ENCODE measurements around the gene NDST1. TPM values are rescaled to one million over a fixed set of nuclear protein-coding genes. Genes with fewer than 3 reads are reported as not detected.

NDST1 gene
- total RNA-seq, 2 donors from 2014 or later: 37.6 to 56.0 TPM

GRCh38 chr5:150488519-150489359, 19.2 kb upstream of the NDST1 start:
- WGBS, 2 donors: 22 to 24% methylated on average over 11 of the region's 11 CpGs
- Histone ChIP-seq H3K27me3 (no peaks in the 10 kb centered on the region), H3K36me3 (replicated peaks in 1 of 2; ENCODE audit: insufficient read depth in 1 of 2, low read depth in 2 of 2) (no peaks in the 10 kb centered on the region), H3K4me1 (peaks cover 66% of the 10 kb centered on the region), H3K4me3 (no peak overlapping the region), H3K27ac (peak overlapping the region; percentile 46 to 95 (median 89)), H3K9me3 (no peaks in the 10 kb centered on the region)
- DNase-seq (peak; percentile 61 to 78 (median 74)), ATAC-seq (peak; percentile 18)
- TF ChIP-seq POLR2A (IDR thresholded peaks at IDR 0.05) (peak in 1 of 3 donors; percentile 41), CTCF (IDR thresholded peaks at IDR 0.05) (no peak)
- intact Hi-C loops (cut with DNase I): loop anchor here (5.0 kb wide), 1 partner anchor 34 kb away; no protein-coding TSS in a partner anchor

- H3K27me3 ChIP-seq: no peaks in the 10 kb centered on the region
- DNase-seq: peak in 1 of 4 donors; percentile 43
- ATAC-seq: no peak
- H3K9me3 ChIP-seq: no peaks in the 10 kb centered on the region
- H3K27ac ChIP-seq: peak overlapping the region; percentile 46 to 95 (median 89)
- peaks cover 66% of the 10 kb centered on the region for H3K4me1 ChIP-seq
- H3K36me3 ChIP-seq (replicated peaks in 1 of 2; ENCODE audit: insufficient read depth in 1 of 2, low read depth in 2 of 2): no peaks in the 10 kb centered on the region
- H3K4me3 ChIP-seq: no peak overlapping the region
- 50 to 68% methylated on average over 8 to 9 of the region's 9 CpGs for WGBS, 2 donors
- TF ChIP-seq CTCF (IDR thresholded peaks at IDR 0.05) (no peak), POLR2A (IDR thresholded peaks at IDR 0.05) (no peak)
- intact Hi-C loops (cut with DNase I): loop anchor here (5.0 kb wide), 1 partner anchor 33 kb away; no protein-coding TSS in a partner anchor
Measured at GRCh38 chr5:150489360-150490295, 18.3 kb upstream of the NDST1 start.

- WGBS, 2 donors: 81 to 100% methylated on average over 2 of the region's 2 CpGs
- DNase-seq (no peak), ATAC-seq (no peak)
- no peak overlapping the region for H3K4me3 ChIP-seq
- H3K27ac ChIP-seq: peak overlapping the region in 3 of 4 donors; percentile 86 to 95 (median 92)
- intact Hi-C loops (cut with DNase I): no loop called here
- no peaks in the 10 kb centered on the region for H3K9me3 ChIP-seq
- no peaks in the 10 kb centered on the region for H3K27me3 ChIP-seq
- H3K4me1 ChIP-seq: peaks cover 62% of the 10 kb centered on the region
- TF ChIP-seq POLR2A (IDR thresholded peaks at IDR 0.05) (no peak), CTCF (IDR thresholded peaks at IDR 0.05) (no peak)
- H3K36me3 ChIP-seq (replicated peaks in 1 of 2; ENCODE audit: insufficient read depth in 1 of 2, low read depth in 2 of 2): no peaks in the 10 kb centered on the region
Measured at GRCh38 chr5:150490296-150490669, 17.6 kb upstream of the NDST1 start.

- H3K4me1 ChIP-seq: peaks cover 59% of the 10 kb centered on the region
- WGBS, 2 donors: 38 to 42% methylated on average over 1 of the region's 1 CpG
Measured at GRCh38 chr5:150490754-150491153, 17.2 kb upstream of the NDST1 start.

More at GRCh38 chr5:150490754-150491153, 17.2 kb upstream of the NDST1 start:
- no peak for TF ChIP-seq POLR2A (IDR thresholded peaks at IDR 0.05)
- no peak for TF ChIP-seq CTCF (IDR thresholded peaks at IDR 0.05)
- intact Hi-C loops (cut with DNase I): no loop called here
- Histone ChIP-seq H3K36me3 (replicated peaks in 1 of 2; ENCODE audit: insufficient read depth in 1 of 2, low read depth in 2 of 2) (no peaks in the 10 kb centered on the region), H3K27ac (peak overlapping the region in 3 of 4 donors; percentile 86 to 95 (median 92)), H3K4me3 (no peak overlapping the region), H3K9me3 (no peaks in the 10 kb centered on the region), H3K27me3 (no peaks in the 10 kb centered on the region)
- DNase-seq (no peak), ATAC-seq (no peak)
